Renal pelvis (tissue), 4 donors: ENCODE data around the gene CTSZ. TPM values are rescaled to one million over a fixed set of nuclear protein-coding genes. Genes with fewer than 3 reads are reported as not detected.
"Not testable (repeated sequence)": the region's sequence is repeated elsewhere in the genome, so short reads cannot be mapped to it uniquely, and the experiment has no call there.

ENCODE experiments used
- DNase-seq: peaks from one replicate; pipeline ENCODE4 v3.0.0-alpha.2; 2013
- polyA plus RNA-seq, 3 donors: library from polyadenylated mRNA; unstranded; fragments of 120-200 nt; gene quantifications; one replicate each; pipeline ENCODE4 v1.2.1, GENCODE V29; 2013; ENCODE audit not compliant: insufficient read length in 3 of 3

CTSZ gene
- polyA plus RNA-seq, 3 donors, result 74.9 to 80.5 (median 79.5) TPM

DNA sequence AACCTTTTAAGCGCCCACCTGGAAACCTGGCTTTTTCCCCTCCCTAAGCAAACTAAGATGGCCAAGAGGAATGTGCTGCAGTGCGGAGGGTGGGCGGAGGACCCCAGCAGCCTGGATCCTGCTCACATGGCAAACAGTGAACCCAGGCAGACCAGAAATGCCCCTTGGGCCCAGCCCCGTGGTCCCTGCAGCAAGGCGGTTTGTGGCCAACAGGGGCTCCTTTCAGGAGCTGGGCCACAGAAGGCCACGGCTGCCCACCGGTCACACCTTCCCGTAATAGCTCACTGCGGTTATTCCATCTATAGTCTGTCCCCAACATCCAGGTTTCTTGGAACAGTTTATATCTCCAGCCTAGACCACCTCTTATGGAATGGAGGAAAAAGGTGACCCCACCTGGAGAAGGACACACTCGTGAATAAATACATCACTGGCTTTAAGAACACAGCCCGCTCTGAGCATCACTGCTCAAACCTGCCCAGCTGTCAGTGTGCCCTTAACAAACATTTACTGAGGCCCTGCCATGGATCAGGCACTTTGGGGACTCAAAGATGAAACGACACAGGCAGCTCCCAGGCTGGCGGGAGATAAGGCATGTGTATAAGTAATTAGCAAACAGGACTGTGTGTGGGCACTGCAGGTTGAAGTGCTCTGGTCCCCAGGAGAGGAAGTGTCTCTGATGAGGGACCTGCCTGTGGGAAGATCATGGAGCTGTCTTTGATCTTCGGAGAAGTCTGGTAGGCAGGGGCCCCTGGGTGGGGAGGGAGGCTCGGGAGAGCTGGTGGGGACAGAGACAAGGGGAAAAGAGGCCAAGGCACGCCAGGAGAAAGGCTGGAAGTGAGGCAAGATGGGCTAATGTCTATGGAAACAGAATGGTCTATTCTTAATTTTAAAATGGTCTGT lies 9.0 kb upstream of the CTSZ start:
- no peak for DNase-seq

- no peak for DNase-seq
These were observed 8.4 kb upstream of the CTSZ start for GRCh38 chr20:59015411-59015810.

DNA sequence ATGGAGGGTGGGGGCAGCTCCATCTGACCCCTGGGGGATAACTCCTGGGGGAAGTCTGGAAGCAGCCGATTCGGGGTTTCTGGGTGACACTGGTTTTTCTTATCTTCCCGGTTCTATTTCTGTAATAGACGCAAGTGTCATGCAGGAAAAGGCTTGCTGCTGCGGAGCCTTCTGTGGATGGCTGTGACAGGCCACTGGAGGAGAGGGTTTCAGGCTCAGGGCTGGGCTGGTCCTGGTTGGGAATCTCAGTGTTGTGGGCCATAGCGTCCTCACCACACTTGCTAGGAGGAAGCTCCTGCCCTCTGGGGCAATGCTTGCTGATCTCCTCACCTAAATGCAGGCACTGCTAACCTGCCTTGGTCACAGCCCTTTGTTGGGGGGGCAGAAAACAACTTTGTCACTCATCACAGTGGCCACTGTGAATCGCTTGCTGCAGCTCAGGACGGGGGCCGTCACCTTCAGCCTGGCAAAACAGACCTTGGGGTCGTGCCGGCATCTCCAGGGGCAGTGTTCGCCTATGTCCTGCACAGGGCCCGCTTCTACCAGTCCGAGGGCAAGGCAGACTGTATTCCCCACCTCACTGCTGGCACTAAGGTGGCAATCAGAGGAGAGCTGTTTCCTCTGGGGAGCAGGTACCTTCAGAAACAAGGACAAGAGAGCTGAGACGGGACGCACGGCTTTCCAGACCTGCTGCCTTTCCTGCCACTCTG lies 7.8 kb upstream of the CTSZ start:
- DNase-seq, result no peak

- no peak for DNase-seq
These were observed 7.0 kb upstream of the CTSZ start for GRCh38 chr20:59013959-59014608.

DNA sequence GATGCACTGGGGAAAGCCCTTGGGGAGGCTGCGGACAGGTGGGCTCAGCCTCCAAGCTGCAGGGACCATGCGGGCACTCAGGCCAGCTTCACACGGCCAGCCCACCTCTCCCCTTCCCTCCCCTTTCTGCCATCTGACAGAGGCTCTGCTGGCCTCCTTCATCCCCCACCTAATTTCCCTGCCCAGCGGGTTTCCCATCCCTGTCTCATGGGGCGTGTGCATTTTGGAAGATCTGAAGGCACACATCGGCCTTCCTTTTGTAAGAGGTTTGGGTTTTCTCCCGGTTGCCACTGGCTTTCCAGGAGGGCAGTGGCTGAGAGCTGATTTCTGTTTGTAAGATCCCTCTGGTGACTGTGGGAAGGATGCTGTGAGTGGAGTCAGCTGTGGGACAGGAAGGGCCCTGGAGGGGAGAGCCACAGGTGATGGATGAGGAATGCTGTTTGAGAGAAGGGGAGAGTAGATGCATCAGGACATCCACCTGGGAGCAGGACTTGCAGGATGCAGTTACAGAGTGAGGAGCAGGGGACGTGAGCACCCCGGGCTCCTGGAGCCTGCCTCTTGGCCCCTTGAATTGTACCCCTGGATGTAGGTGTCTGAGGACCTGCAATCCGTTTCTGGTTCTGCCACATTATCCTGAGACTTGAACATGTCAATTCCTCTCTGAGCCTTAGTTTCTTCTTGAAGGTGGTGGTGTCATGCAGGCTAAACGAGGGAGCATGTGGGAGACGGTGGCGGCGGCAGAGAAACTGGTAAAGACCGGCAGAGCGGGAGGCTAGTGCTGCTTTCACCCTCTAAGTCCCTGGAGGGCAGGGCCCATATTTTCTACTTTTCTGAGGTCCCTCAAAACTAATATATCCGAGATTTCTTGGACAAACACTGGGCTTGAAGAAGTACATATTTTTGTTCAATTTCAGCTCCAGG lies 6.2 kb upstream of the CTSZ start:
- no peak for DNase-seq

DNA sequence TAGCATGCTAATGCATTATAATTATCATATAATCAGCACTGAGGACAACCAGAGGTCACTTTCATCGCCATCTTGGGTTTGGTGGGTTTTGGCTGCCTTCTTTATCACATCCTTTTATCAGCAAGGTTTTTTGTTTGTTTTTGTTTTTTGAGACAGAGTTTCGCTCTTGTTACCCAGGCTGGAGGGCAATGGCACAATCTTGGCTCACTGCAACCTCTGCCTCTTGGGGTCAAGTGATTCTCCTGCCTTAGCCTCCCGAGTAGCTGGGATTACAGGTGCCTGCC lies 4.8 kb upstream of the CTSZ start:
- not testable (repeated sequence) for DNase-seq

GRCh38 chr20:59010995-59011873 lies 4.2 kb upstream of the CTSZ start:
- no peak for DNase-seq

GRCh38 chr20:59010321-59010994 lies 3.4 kb upstream of the CTSZ start:
- DNase-seq, result no peak

- DNase-seq, result no peak
These were observed 1.8 kb upstream of the CTSZ start for GRCh38 chr20:59008715-59009336.

- DNase-seq, result no peak
These were observed 834 bp upstream of the CTSZ start for GRCh38 chr20:59007665-59008511.

GRCh38 chr20:59006167-59006863 lies 739 bp downstream of the CTSZ start:
- DNase-seq, result no peak

- DNase-seq, result no peak
These were observed 1.4 kb downstream of the CTSZ start for GRCh38 chr20:59005523-59006166.

GRCh38 chr20:59004763-59005522 lies 2.1 kb downstream of the CTSZ start:
- DNase-seq, result no peak

- no peak for DNase-seq
These were observed 2.6 kb downstream of the CTSZ start for GRCh38 chr20:59004493-59004762.

DNA sequence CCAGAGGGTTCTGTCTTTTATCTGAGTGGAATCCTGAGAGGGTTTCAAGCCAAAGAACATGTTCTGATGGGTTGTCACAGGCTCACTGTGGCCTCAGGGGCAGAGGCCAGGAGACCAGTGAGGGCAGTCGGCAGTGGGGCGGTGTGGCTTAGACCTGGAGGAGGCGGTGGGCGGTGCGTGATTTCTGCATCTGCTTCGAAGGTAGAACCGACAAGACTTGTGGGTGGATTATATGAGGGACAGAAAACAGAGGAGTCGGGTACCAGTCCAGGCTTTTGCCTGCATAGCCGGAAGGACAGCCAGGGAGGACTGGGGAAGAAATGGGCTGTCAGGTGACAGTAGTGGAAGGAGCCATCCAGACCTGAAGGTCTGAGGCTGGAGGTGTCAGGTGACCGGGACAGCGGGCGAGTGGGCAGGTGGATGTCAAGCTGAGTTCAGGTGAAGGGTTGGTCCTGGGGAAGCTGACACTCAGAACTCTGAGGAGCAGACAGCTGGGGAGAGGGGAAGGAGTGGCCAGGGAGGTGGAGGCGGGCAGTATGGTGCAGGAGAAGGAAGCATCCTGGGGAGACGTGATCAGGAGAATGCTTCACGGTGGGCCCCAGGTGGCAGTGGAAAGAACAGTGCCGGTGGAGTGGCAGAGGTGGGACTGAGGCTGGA lies 3.1 kb downstream of the CTSZ start:
- DNase-seq, result no peak

DNA sequence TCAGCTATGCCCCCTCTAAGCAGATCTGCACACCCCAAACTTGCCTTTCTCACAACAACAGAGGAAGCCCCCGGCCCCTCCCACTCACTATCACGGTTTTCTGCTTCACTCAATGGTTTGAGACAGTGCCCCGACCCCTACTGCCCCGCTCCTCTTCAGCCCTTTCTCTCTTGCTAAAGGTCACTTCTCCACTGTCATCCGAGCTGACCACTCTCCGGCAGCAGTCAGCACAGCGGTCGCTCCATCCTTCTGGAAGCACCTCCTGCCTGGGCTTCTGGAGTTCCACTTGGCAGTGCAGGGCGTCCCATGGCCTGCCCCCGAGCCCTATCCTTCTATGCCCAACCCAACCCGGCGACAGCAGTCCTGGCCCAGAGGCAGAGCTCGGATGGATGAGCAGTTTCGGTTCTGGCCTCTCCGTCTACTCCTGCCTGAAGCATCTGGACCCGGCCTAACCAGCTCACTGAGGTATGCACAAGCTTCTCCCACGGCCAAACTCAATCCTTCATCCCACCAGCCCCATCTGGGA lies 4.1 kb downstream of the CTSZ start:
- DNase-seq, result no peak
